DMS153 treated with DMSO at 0.1 percent for 48 hours (cell line): Measurements from ENCODE around the gene OR51B5.
A peak's percentile ranks its signal among the peaks of the same experiment; 100 is the strongest.
"Not testable (repeated sequence)": the region's sequence is repeated elsewhere in the genome, so short reads cannot be mapped to it uniquely, and the experiment has no call there.

Experiments
- DNase-seq: peaks from one replicate; lab custom pipeline; 2025; ENCODE audit not compliant: unreplicated experiment; lab: John Stamatoyannopoulos, UW

The OR51B5 gene

GRCh38 chr11:5343474-5344335 lies at the start of gene OR51B5:
TSS of gene OR51B5 (minus strand) at chr11:5343524. CDS start at chr11:5343524, 0 bp downstream.
- no peak for DNase-seq

GRCh38 chr11:5390210-5390609 lies 46.9 kb upstream of the OR51B5 start:
- no peak for DNase-seq

- DNase-seq, result no peak
Observed at GRCh38 chr11:5384335-5384734, 41.0 kb upstream of the OR51B5 start.

- DNase-seq, result no peak
Observed at GRCh38 chr11:5383576-5383975, 40.3 kb upstream of the OR51B5 start, which contains the start of gene OR51M1. TSS of gene OR51M1 (plus strand) at chr11:5383812. CDS start at chr11:5389399, 5,587 bp downstream.

- DNase-seq, result peak; percentile 39
Observed at GRCh38 chr11:5380740-5381342, 37.5 kb upstream of the OR51B5 start.

- no peak for DNase-seq
Observed at GRCh38 chr11:5369789-5370188, 26.5 kb upstream of the OR51B5 start.

GRCh38 chr11:5368502-5369043 lies 25.2 kb upstream of the OR51B5 start:
- no peak for DNase-seq

- no peak for DNase-seq
Observed at GRCh38 chr11:5367448-5368074, 24.2 kb upstream of the OR51B5 start.

- no peak for DNase-seq
Observed at GRCh38 chr11:5366856-5367255, 23.5 kb upstream of the OR51B5 start.

- not testable (repeated sequence) for DNase-seq
Observed at GRCh38 chr11:5366365-5366764, 23.0 kb upstream of the OR51B5 start.

- DNase-seq, result no peak
Observed at GRCh38 chr11:5364214-5364613, 20.9 kb upstream of the OR51B5 start.

- DNase-seq, result no peak
Observed at GRCh38 chr11:5363679-5364078, 20.4 kb upstream of the OR51B5 start.

GRCh38 chr11:5362017-5362625 lies 18.8 kb upstream of the OR51B5 start:
- DNase-seq, result no peak

- DNase-seq, result not testable (repeated sequence)
Observed at GRCh38 chr11:5356031-5356430, 12.7 kb upstream of the OR51B5 start.

- no peak for DNase-seq
Observed at GRCh38 chr11:5351208-5351607, 7.9 kb upstream of the OR51B5 start, which contains the start of gene OR51B6. TSS of gene OR51B6 (plus strand) at chr11:5351508. CDS start at chr11:5351508, 0 bp downstream.

GRCh38 chr11:5349550-5349949 lies 6.2 kb upstream of the OR51B5 start:
- DNase-seq, result no peak

GRCh38 chr11:5348551-5349194 lies 5.3 kb upstream of the OR51B5 start:
- no peak for DNase-seq

GRCh38 chr11:5345831-5346230 lies 2.5 kb upstream of the OR51B5 start:
- no peak for DNase-seq

GRCh38 chr11:5339771-5340322 lies 3.5 kb downstream of the OR51B5 start:
- no peak for DNase-seq

GRCh38 chr11:5337253-5337652 lies 6.1 kb downstream of the OR51B5 start:
- DNase-seq, result not testable (repeated sequence)
